Measurements from ENCODE around the gene CPVL. TPM values are rescaled to one million over a fixed set of nuclear protein-coding genes. Genes with fewer than 3 reads are reported as not detected.

The CPVL gene
- total and polyA plus RNA-seq, 2 of the 8 experiments (the other 6 are each of a cell fraction or from before 2014, with no cell fraction given) = 40.0 to 55.0 TPM

DNA sequence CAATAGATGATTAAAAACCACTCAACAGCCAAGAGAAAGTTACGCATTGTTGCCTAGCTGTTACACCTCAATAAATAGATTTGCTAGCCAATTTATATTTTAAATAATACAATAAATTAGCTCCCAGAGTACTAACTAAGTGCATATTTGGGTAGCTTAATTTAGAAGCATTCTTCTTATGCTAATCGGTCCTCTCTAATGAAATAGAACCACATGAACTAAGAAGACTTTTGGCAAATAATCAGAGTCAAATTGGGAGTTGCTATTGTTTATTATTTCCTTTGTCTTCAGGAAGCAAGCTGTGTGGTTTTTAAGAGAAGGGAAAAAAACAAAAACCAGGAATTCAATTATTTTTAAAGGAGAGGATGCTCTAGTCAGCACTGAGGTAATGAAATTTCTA is 139.2 kb downstream of the CPVL start:
- DNase-seq (ENCODE audit: low read depth in 1 of 2, low spot score in 2 of 2) (no peak), FAIRE-seq (no peak)
- Histone ChIP-seq H3K4me1 (replicated peaks in 1 of 4; ENCODE audit: control insufficient read depth in 3 of 4, insufficient read depth in 4 of 4, low read length in 3 of 4) (peaks cover 0 to 3% (median 1%) of the 10 kb centered on the region in 4 experiments; a peak in 2 of 7 replicates), H3K14ac (ENCODE audit: insufficient read length) (no peak overlapping the region), H3K56ac (replicated peaks; ENCODE audit: insufficient read length, low read depth, low read length) (no peak overlapping the region), H2BK15ac (ENCODE audit: low read length) (no peak overlapping the region), H4K8ac (ENCODE audit: extremely low read depth, insufficient read depth, low read length) (no peak overlapping the region), H2BK5ac (ENCODE audit: low read depth, low read length) (no peak overlapping the region), H3K4me2 (ENCODE audit: insufficient read depth in 1 of 2, low read depth in 2 of 2, low read length in 2 of 2) (no peak overlapping the region), H4K20me1 (replicated peaks in 1 of 2; ENCODE audit: control insufficient read depth in 1 of 2, insufficient read depth in 2 of 2, low read length in 2 of 2) (no peaks in the 10 kb centered on the region), H2BK20ac (ENCODE audit: low read length) (no peak overlapping the region), H3K23ac (ENCODE audit: insufficient read length) (no peak overlapping the region), H2BK12ac (ENCODE audit: low read depth, low read length) (no peak overlapping the region), H3K23me2 (ENCODE audit: low read depth, low read length) (no peaks in the 10 kb centered on the region), H3K79me2 (ENCODE audit: control insufficient read depth in 1 of 2, insufficient read depth in 2 of 2, low read length in 2 of 2) (no peaks in the 10 kb centered on the region), H3K4ac (replicated peaks; ENCODE audit: insufficient read length, low read depth, low read length) (no peak overlapping the region), H4K91ac (replicated peaks; ENCODE audit: insufficient read length, low read length) (no peak overlapping the region), H3K4me3 (ENCODE audit: extremely low read depth in 1 of 4, insufficient read depth in 2 of 4, low read depth in 3 of 4, low read length in 4 of 4) (no peak overlapping the region), H3K27ac (ENCODE audit: low read depth, low read length) (no peak overlapping the region), H3K79me1 (ENCODE audit: low read depth, low read length) (no peaks in the 10 kb centered on the region), H3K36me3 (ENCODE audit: control insufficient read depth in 2 of 4, insufficient read depth in 4 of 4, low read length in 3 of 4) (0 out of 8 replicates have a peak, but pooled peaks cover 0 to 3% (median 0%) of the 10 kb centered on the region in 4 experiments), H2AK5ac (ENCODE audit: low read depth, low read length) (no peak overlapping the region), H3K9me3 (ENCODE audit: insufficient read depth in 2 of 2, low read depth in 1 of 2, low read length in 1 of 2) (peaks cover 4 to 6% of the 10 kb centered on the region in 2 experiments; a peak in 2 of 4 replicates), H2AFZ (ENCODE audit: low read length) (no peak overlapping the region), H3K18ac (ENCODE audit: extremely low read depth, low read length) (no peak overlapping the region), H4K5ac (ENCODE audit: insufficient read length, low read depth, low read length) (no peak overlapping the region), H2BK120ac (replicated peaks; ENCODE audit: low read depth, low read length) (no peak overlapping the region), H3K9ac (replicated peaks in 1 of 4; ENCODE audit: extremely low read depth in 1 of 4, low read depth in 3 of 4, low read length in 3 of 4) (no peak overlapping the region), H3K27me3 (replicated peaks in 1 of 4; ENCODE audit: control insufficient read depth in 3 of 4, extremely low read depth in 1 of 4, insufficient read depth in 3 of 4, low read length in 3 of 4) (no peaks in the 10 kb centered on the region)
- TF ChIP-seq CBX8 (IDR thresholded peaks at IDR 0.05; ENCODE audit: borderline replicate concordance, low read depth, low read length) = no peak
- CTCF ChIA-PET (ENCODE audit: partially characterized antibody) = interaction anchor here (1.0 kb wide), 1 partner anchor 50 kb away, joined by 3 read pairs; no protein-coding TSS in a partner anchor
- POLR2A ChIA-PET (ENCODE audit: partially characterized antibody) = interaction anchor here (1.8 kb wide), 1 partner anchor 51 kb away, joined by 4 read pairs; no protein-coding TSS in a partner anchor
- 90% methylated on average over 2 of the region's 2 CpGs; no CpG with 5 or more reads in 1 of the 2 experiments for WGBS, 2 experiments (ENCODE audit: extremely low coverage in 1 of 2, insufficient coverage in 1 of 2, insufficient read length in 1 of 2, insufficient replicate concordance in 2 of 2, low coverage in 1 of 2, low lambda C conversion rate in 2 of 2, missing lambda C conversion rate in 1 of 2)

All from H1 (cell line).